ENCODE data around the gene RASAL2. TPM values are rescaled to one million over a fixed set of nuclear protein-coding genes. Genes with fewer than 3 reads are reported as not detected.

RASAL2 gene
- total and polyA plus RNA-seq, 2 of the 4 experiments (the other 2 are of a cell fraction): 13.1 to 20.6 TPM

DNA sequence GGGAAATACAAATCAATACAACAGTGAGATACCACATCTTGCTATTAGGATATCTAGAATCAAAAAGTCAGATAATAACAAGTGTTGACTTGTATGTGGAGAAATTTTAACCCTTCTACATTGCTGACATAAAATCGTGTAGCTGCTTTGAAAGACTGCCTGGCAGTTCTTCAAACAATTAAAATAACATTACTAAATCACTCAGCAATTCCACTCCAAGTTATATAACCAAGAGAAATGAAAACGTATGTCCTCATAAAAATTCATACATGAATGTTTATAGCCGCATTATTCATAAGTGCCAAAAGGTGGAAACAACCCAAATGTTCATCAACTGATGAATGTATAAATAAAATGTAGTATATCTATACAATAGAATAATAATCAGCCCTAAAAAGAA lies 164.6 kb downstream of the RASAL2 start:
- no peak for ATAC-seq (ENCODE audit: low read depth)

More for the DNA sequence above, 164.6 kb downstream of the RASAL2 start:
- BruUV-seq (replicated peaks): no TSS peak
- Histone ChIP-seq H2BK5ac (ENCODE audit: low read depth, low read length, poor library complexity, severe bottlenecking) (no peak overlapping the region), H2BK20ac (ENCODE audit: low read depth, low read length) (no peak overlapping the region), H4K5ac (ENCODE audit: low read depth, low read length) (no peak overlapping the region), H3K23ac (ENCODE audit: low read depth, low read length) (no peak overlapping the region), H2AK9ac (replicated peaks; ENCODE audit: low read depth, low read length, poor library complexity) (no peak overlapping the region), H3K9me3 (ENCODE audit: control insufficient read depth, insufficient read depth, low read length) (peaks cover 2% of the 10 kb centered on the region; the same call in 1 of the 2 replicates), H2BK120ac (ENCODE audit: low read depth, low read length) (no peak overlapping the region), H2AK5ac (ENCODE audit: low read depth, low read length) (no peak overlapping the region), H3K9me1 (ENCODE audit: insufficient read depth, low read length) (0 out of 2 replicates have a peak, but pooled peaks cover 2% of the 10 kb centered on the region), H3K36me3 (ENCODE audit: control insufficient read depth, insufficient read depth, low read length) (no peaks in the 10 kb centered on the region), H4K20me1 (ENCODE audit: insufficient read depth, low read length) (no peaks in the 10 kb centered on the region), H3K4me3 (ENCODE audit: insufficient read depth, low read depth, low read length) (no peak overlapping the region), H3K79me1 (ENCODE audit: low read depth in 1 of 2, low read length in 2 of 2) (peaks cover 0 to 9% of the 10 kb centered on the region in 2 experiments; a peak in 3 of 4 replicates), H3K27me3 (ENCODE audit: control insufficient read depth, insufficient read depth, low read length) (no peaks in the 10 kb centered on the region), H3K14ac (replicated peaks; ENCODE audit: low read depth, low read length) (no peak overlapping the region), H3K4me2 (ENCODE audit: low read depth, low read length) (no peak overlapping the region), H2BK15ac (ENCODE audit: low read depth, low read length) (no peak overlapping the region), H4K91ac (ENCODE audit: insufficient read depth, low read depth, low read length) (no peak overlapping the region), H3K9ac (ENCODE audit: low read depth, low read length) (no peak overlapping the region), H2AFZ (replicated peaks; ENCODE audit: low read length, poor library complexity) (no peak overlapping the region), H3K27ac (ENCODE audit: insufficient read depth, low read length) (no peak overlapping the region), H3K4ac (ENCODE audit: low read depth, low read length) (no peak overlapping the region), H3K56ac (ENCODE audit: extremely low read depth, insufficient read depth, low read length) (no peak overlapping the region), H3K18ac (ENCODE audit: low read depth, low read length) (no peak overlapping the region), H3K4me1 (ENCODE audit: control insufficient read depth, insufficient read depth, low read length) (peaks cover 4% of the 10 kb centered on the region), H4K8ac (ENCODE audit: low read depth in 2 of 2, low read length in 2 of 2) (no peak overlapping the region)
- ChIA-PET CTCF (no interaction called here), POLR2A (ENCODE audit: unreplicated experiment) (no interaction called here)
- peak; percentile 10 for DNase-seq
- intact Hi-C loops (cut with micrococcal nuclease) (no loop called here), in situ Hi-C loops (cut with MboI; ENCODE audit: low sequenced_read_pairs) (no loop called here), dilution Hi-C loops (cut with HindIII; ENCODE audit: low sequenced_read_pairs, unreplicated experiment) (no loop called here)
- no peak for TF ChIP-seq RFX5 (IDR thresholded peaks at IDR 0.05; ENCODE audit: low read depth, low read length)
- no peak for TF ChIP-seq FOS (IDR thresholded peaks at IDR 0.05; ENCODE audit: low read depth, low read length)
- TF ChIP-seq, protein P1, sequence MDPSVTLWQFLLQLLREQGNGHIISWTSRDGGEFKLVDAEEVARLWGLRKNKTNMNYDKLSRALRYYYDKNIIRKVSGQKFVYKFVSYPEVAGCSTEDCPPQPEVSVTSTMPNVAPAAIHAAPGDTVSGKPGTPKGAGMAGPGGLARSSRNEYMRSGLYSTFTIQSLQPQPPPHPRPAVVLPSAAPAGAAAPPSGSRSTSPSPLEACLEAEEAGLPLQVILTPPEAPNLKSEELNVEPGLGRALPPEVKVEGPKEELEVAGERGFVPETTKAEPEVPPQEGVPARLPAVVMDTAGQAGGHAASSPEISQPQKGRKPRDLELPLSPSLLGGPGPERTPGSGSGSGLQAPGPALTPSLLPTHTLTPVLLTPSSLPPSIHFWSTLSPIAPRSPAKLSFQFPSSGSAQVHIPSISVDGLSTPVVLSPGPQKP (IDR thresholded peaks at IDR 0.05; ENCODE audit: borderline replicate concordance, low read depth, low read length): no peak
- no peak for TF ChIP-seq SMC3 (IDR thresholded peaks at IDR 0.05; ENCODE audit: low read depth, low read length)
- no peak for TF ChIP-seq MXI1 (IDR thresholded peaks at IDR 0.05; ENCODE audit: borderline replicate concordance, low read depth, low read length)
- no peak for TF ChIP-seq MAZ (IDR thresholded peaks at IDR 0.05; ENCODE audit: borderline replicate concordance, low read depth, low read length)
- TF ChIP-seq CEBPB (IDR thresholded peaks at IDR 0.05; ENCODE audit: low read depth, low read length): no peak
- no peak for TF ChIP-seq MAFK (IDR thresholded peaks at IDR 0.05; ENCODE audit: low read depth, low read length)
- no peak for TF ChIP-seq RAD21 (IDR thresholded peaks at IDR 0.05; ENCODE audit: low read length)
- no peak for TF ChIP-seq POLR2A (IDR thresholded peaks at IDR 0.05; ENCODE audit: low read depth, low read length)
- no peak for TF ChIP-seq NFE2L2 (IDR thresholded peaks at IDR 0.05; ENCODE audit: low read depth, low read length)
- TF ChIP-seq CTCF (conservative IDR thresholded peaks at IDR 0.05; ENCODE audit: low read depth, low read length): no peak
- TF ChIP-seq, protein P2, sequence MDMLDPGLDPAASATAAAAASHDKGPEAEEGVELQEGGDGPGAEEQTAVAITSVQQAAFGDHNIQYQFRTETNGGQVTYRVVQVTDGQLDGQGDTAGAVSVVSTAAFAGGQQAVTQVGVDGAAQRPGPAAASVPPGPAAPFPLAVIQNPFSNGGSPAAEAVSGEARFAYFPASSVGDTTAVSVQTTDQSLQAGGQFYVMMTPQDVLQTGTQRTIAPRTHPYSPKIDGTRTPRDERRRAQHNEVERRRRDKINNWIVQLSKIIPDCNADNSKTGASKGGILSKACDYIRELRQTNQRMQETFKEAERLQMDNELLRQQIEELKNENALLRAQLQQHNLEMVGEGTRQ (IDR thresholded peaks at IDR 0.05; ENCODE audit: low read depth, low read length): no peak
- TF ChIP-seq CHD1 (IDR thresholded peaks at IDR 0.05; ENCODE audit: low read depth, low read length): no peak
- TF ChIP-seq BHLHE40 (IDR thresholded peaks at IDR 0.05; ENCODE audit: low read depth, low read length): no peak
- TF ChIP-seq RCOR1 (IDR thresholded peaks at IDR 0.05; ENCODE audit: insufficient replicate concordance, low read length): no peak
- WGBS, 2 experiments (ENCODE audit: extremely low coverage in 2 of 2, insufficient read length in 1 of 2): no CpG with 5 or more reads among the region's 3 CpGs
